Measurements from ENCODE around the gene PODXL. TPM values are rescaled to one million over a fixed set of nuclear protein-coding genes. Genes with fewer than 3 reads are reported as not detected.
A peak's percentile ranks its signal among the peaks of the same experiment; 100 is the strongest.

The PODXL gene
- total and polyA plus RNA-seq, 2 of the 8 experiments (the other 6 are each of a cell fraction or from before 2014, with no cell fraction given) = 638 to 925 TPM

DNA sequence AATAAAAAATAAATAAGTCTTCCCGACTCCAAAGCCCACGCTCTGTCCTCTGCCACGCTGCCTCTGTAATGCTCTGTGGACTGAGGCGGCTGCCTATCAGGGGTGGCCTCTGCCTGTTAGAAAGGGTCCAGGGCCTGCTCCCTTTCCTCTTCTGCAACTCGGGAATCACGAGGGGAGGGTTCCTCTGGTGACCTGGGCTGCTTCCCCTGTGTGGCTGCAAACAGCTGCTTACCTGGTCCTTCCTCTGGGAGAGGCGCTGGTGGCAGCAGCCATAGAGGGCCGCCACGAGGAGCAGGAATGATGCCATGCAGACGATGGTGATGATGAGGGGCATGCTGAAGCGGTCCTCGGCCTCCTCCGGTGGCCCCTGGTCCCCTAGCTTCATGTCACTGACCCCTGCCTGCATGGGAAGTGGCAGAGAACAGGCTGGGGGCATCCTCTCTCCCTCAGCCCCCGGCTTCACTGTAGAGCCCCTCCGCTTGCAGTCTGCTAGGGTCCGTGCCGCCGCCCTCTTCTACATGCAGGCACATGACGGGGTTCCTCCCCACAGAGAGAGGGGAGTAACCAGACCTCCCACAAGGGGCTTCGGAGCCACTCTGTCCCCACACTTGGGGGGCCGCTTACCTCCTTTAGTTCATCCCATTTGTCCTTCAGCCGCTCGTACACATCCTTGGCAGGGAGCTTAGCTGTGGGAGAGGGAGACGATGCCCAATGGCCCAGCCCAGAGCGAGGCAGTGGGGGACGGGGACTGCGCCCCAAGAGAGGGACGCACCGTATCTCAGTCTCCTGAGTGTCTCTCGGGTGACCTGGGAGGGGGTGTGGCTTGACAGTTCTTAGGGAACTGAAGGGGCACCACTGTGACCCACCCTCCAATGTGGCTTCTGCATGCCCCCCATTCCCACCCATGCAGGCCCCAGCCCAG is 50.5 kb downstream of the PODXL start:
- Histone ChIP-seq H3K36me3 (ENCODE audit: control insufficient read depth in 2 of 4, insufficient read depth in 4 of 4, low read length in 3 of 4) (peaks cover 80 to 98% (median 94%) of the 10 kb centered on the region in 4 experiments), H2BK5ac (ENCODE audit: low read depth, low read length) (no peak overlapping the region; the same call in 1 of the 2 replicates), H3K4me2 (ENCODE audit: insufficient read depth in 1 of 2, low read depth in 2 of 2, low read length in 2 of 2) (no peak overlapping the region), H3K14ac (ENCODE audit: insufficient read length) (no peak overlapping the region), H2BK20ac (ENCODE audit: low read length) (no peak overlapping the region), H4K8ac (ENCODE audit: extremely low read depth, insufficient read depth, low read length) (peak overlapping the region; percentile 69), H4K91ac (replicated peaks; ENCODE audit: insufficient read length, low read length) (no peak overlapping the region), H3K4me3 (ENCODE audit: extremely low read depth in 1 of 4, insufficient read depth in 2 of 4, low read depth in 3 of 4, low read length in 4 of 4) (no peak overlapping the region), H4K5ac (ENCODE audit: insufficient read length, low read depth, low read length) (no peak overlapping the region), H3K23me2 (ENCODE audit: low read depth, low read length) (no peaks in the 10 kb centered on the region), H3K4me1 (replicated peaks in 1 of 4; ENCODE audit: control insufficient read depth in 3 of 4, insufficient read depth in 4 of 4, low read length in 3 of 4) (peaks cover 0 to 7% (median 3%) of the 10 kb centered on the region in 4 experiments; a peak in 4 of 7 replicates), H3K79me1 (ENCODE audit: low read depth, low read length) (peaks cover 4% of the 10 kb centered on the region), H2BK120ac (replicated peaks; ENCODE audit: low read depth, low read length) (no peak overlapping the region), H3K4ac (replicated peaks; ENCODE audit: insufficient read length, low read depth, low read length) (no peak overlapping the region), H2AK5ac (ENCODE audit: low read depth, low read length) (no peak overlapping the region), H4K20me1 (replicated peaks in 1 of 2; ENCODE audit: control insufficient read depth in 1 of 2, insufficient read depth in 2 of 2, low read length in 2 of 2) (peaks cover 33 to 39% of the 10 kb centered on the region in 2 experiments), H2BK15ac (ENCODE audit: low read length) (no peak overlapping the region), H3K18ac (ENCODE audit: extremely low read depth, low read length) (no peak overlapping the region), H3K9ac (replicated peaks in 1 of 4; ENCODE audit: extremely low read depth in 1 of 4, low read depth in 3 of 4, low read length in 3 of 4) (no peak overlapping the region), H3K56ac (replicated peaks; ENCODE audit: insufficient read length, low read depth, low read length) (no peak overlapping the region), H3K27me3 (replicated peaks in 1 of 4; ENCODE audit: control insufficient read depth in 3 of 4, extremely low read depth in 1 of 4, insufficient read depth in 3 of 4, low read length in 3 of 4) (no peaks in the 10 kb centered on the region), H3K27ac (ENCODE audit: low read depth, low read length) (no peak overlapping the region), H2BK12ac (ENCODE audit: low read depth, low read length) (no peak overlapping the region), H3K23ac (ENCODE audit: insufficient read length) (no peak overlapping the region), H3K79me2 (ENCODE audit: control insufficient read depth in 1 of 2, insufficient read depth in 2 of 2, low read length in 2 of 2) (peaks cover 0 to 40% of the 10 kb centered on the region in 2 experiments; a peak in 2 of 4 replicates), H3K9me3 (ENCODE audit: insufficient read depth in 2 of 2, low read depth in 1 of 2, low read length in 1 of 2) (no peaks in the 10 kb centered on the region), H2AFZ (ENCODE audit: low read length) (no peak overlapping the region)
- CTCF ChIA-PET (ENCODE audit: partially characterized antibody) = interaction anchor here (0.7 to 7.6 kb wide), 11 partner anchors 8 to 592 kb away, joined by 3 to 73 read pairs (median 7); no protein-coding TSS in a partner anchor
- TF ChIP-seq POLR2A (IDR thresholded peaks at IDR 0.05; ENCODE audit: control extremely low read depth in 1 of 2, low read depth in 2 of 2, low read length in 2 of 2) (peak; percentile 26 to 41; a peak in 2 of 3 replicates), MAX (IDR thresholded peaks at IDR 0.05) (no peak), POLR2AphosphoS5 (IDR thresholded peaks at IDR 0.05; ENCODE audit: low read depth, low read length) (peak; percentile 70; the same call in 1 of the 2 replicates)
- POLR2A ChIA-PET (ENCODE audit: partially characterized antibody) = interaction anchor here (1.4 to 2.3 kb wide), 2 partner anchors 9 kb away, joined by 7 read pairs; no protein-coding TSS in a partner anchor
- WGBS, 2 experiments (ENCODE audit: extremely low coverage in 1 of 2, insufficient coverage in 1 of 2, insufficient read length in 1 of 2, insufficient replicate concordance in 2 of 2, low coverage in 1 of 2, low lambda C conversion rate in 2 of 2, missing lambda C conversion rate in 1 of 2) = 91% methylated on average over 30 of the region's 30 CpGs; no CpG with 5 or more reads in 1 of the 2 experiments
- DNase-seq (ENCODE audit: low read depth in 1 of 2, low spot score in 2 of 2) (no peak), FAIRE-seq (no peak)

All from H1 (cell line).